GM18505 (cell line): ENCODE results near the gene DPH5.
"Not testable (repeated sequence)": the region's sequence is repeated elsewhere in the genome, so short reads cannot be mapped to it uniquely, and the experiment has no call there.

Experiments
- ATAC-seq: cut with Tn5 transposase; IDR thresholded peaks from one replicate; pipeline ENCODE4 v1.9.1; 2021; ENCODE audit not compliant: unreplicated experiment
- POLR2A ChIP-seq: IDR thresholded peaks from 4 replicates; pipeline ENCODE4 v1.6.1; 2011; ENCODE audit warnings: borderline replicate concordance; ENCODE audit not compliant: insufficient read depth, insufficient read length; ENCODE audit errors: extremely low read depth

DPH5 gene

GRCh38 chr1:101025657-101026429 is at the start of gene DPH5:
Gene DPH5 (minus strand): TSS chr1:101025784. CDS start chr1:101025443, 341 bp downstream.
- peak; percentile 80 for ATAC-seq
- TF ChIP-seq POLR2A = peak; percentile 96

- no peak for ATAC-seq
- no peak for TF ChIP-seq POLR2A
Measured at GRCh38 chr1:101073836-101074235, 48.3 kb upstream of the DPH5 start.

- TF ChIP-seq POLR2A = no peak
Measured at GRCh38 chr1:101071470-101071891, 45.9 kb upstream of the DPH5 start.

GRCh38 chr1:101069158-101069557 is 43.6 kb upstream of the DPH5 start:
- ATAC-seq = no peak
- no peak for TF ChIP-seq POLR2A

More at GRCh38 chr1:101071470-101071891, 45.9 kb upstream of the DPH5 start:
- no peak for ATAC-seq

GRCh38 chr1:101066937-101067335 is 41.4 kb upstream of the DPH5 start:
- not testable (repeated sequence) for ATAC-seq

- no peak for ATAC-seq
- TF ChIP-seq POLR2A = no peak
Measured at GRCh38 chr1:101066260-101066936, 40.8 kb upstream of the DPH5 start.

- TF ChIP-seq POLR2A = no peak
- ATAC-seq = no peak
Measured at GRCh38 chr1:101065575-101065974, 40.0 kb upstream of the DPH5 start.

GRCh38 chr1:101064697-101065096 is 39.1 kb upstream of the DPH5 start:
- no peak for TF ChIP-seq POLR2A
- no peak for ATAC-seq

GRCh38 chr1:101060992-101061391 is 35.4 kb upstream of the DPH5 start:
- ATAC-seq = peak; percentile 83
- no peak for TF ChIP-seq POLR2A

- no peak for TF ChIP-seq POLR2A
- ATAC-seq = no peak
Measured at GRCh38 chr1:101059945-101060542, 34.5 kb upstream of the DPH5 start.

- no peak for ATAC-seq
Measured at GRCh38 chr1:101055623-101056022, 30.0 kb upstream of the DPH5 start.

GRCh38 chr1:101051688-101052638 is 26.4 kb upstream of the DPH5 start:
- no peak for TF ChIP-seq POLR2A
- ATAC-seq = peak; percentile 88

More at GRCh38 chr1:101055623-101056022, 30.0 kb upstream of the DPH5 start:
- no peak for TF ChIP-seq POLR2A

GRCh38 chr1:101050869-101051268 is 25.3 kb upstream of the DPH5 start:
- ATAC-seq = no peak
- no peak for TF ChIP-seq POLR2A

GRCh38 chr1:101044749-101045148 is 19.2 kb upstream of the DPH5 start:
- no peak for TF ChIP-seq POLR2A
- ATAC-seq = no peak

- TF ChIP-seq POLR2A = no peak
- ATAC-seq = no peak
Measured at GRCh38 chr1:101044259-101044658, 18.7 kb upstream of the DPH5 start.
